ENCODE results near the gene TIMM29. TPM values are rescaled to one million over a fixed set of nuclear protein-coding genes. Genes with fewer than 3 reads are reported as not detected.

The TIMM29 gene
- total RNA-seq, 1 experiment from 2014 or later = 23.4 TPM

DNA sequence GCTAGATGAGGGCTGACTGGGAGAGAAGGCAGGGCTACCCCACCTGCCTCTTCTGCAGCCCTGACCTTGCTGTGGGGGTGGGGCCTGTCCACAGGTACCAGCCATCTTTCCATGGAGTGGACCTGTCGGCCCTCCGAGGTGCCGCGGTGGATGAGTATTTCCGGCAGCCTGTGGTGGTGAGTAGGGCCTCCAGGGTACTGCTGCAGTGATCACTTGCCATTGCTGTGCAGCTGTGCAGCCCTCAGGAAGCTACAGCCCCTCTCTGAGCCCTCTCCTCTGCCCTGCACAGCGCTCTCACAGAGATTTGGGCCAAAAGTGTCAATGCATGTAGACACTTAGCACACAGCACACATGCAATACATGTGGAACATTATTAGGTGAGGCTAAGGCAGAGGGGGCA lies 12.0 kb upstream of the TIMM29 start:
- Histone ChIP-seq H2AFZ (ENCODE audit: low read length) (no peak overlapping the region), H3K9ac (ENCODE audit: extremely low read depth, insufficient read length, low read length) (no peak overlapping the region), H2BK120ac (ENCODE audit: low read depth, low read length, poor library complexity, severe bottlenecking) (no peak overlapping the region), H3K23me2 (ENCODE audit: insufficient read length, low read depth, low read length, poor library complexity, severe bottlenecking) (no peaks in the 10 kb centered on the region), H3K9me3 (ENCODE audit: control insufficient read depth, low read depth, low read length) (no peaks in the 10 kb centered on the region), H3K27ac (ENCODE audit: insufficient read length, low read depth, low read length) (no peak overlapping the region), H3T11ph (ENCODE audit: low read length) (no peak overlapping the region), H2BK15ac (ENCODE audit: low read depth, low read length) (no peak overlapping the region), H4K8ac (replicated peaks; ENCODE audit: insufficient read length, low read depth, low read length) (no peak overlapping the region), H4K20me1 (ENCODE audit: control insufficient read depth, insufficient read depth, insufficient read length) (no peaks in the 10 kb centered on the region), H3K4me2 (ENCODE audit: insufficient read depth, insufficient read length, low read length) (no peak overlapping the region), H2BK12ac (ENCODE audit: insufficient read length, low read depth, low read length) (no peak overlapping the region), H3K27me3 (ENCODE audit: insufficient read depth, low read length) (no peaks in the 10 kb centered on the region), H3K14ac (ENCODE audit: insufficient read depth, low read length) (no peak overlapping the region), H2AK5ac (ENCODE audit: insufficient read length, low read length) (no peak overlapping the region), H4K5ac (ENCODE audit: insufficient read length, low read depth, low read length) (no peak overlapping the region), H3K79me1 (ENCODE audit: insufficient read depth, low read depth, low read length, poor library complexity, severe bottlenecking) (no peaks in the 10 kb centered on the region), H3K56ac (ENCODE audit: insufficient read length, low read depth, low read length) (no peak overlapping the region), H3K18ac (ENCODE audit: insufficient read length, low read depth, low read length) (no peak overlapping the region), H3K4ac (ENCODE audit: low read depth, low read length) (no peak overlapping the region), H3K23ac (ENCODE audit: insufficient read length, low read depth, low read length) (no peak overlapping the region), H3K79me2 (ENCODE audit: insufficient read depth, low read length) (no peaks in the 10 kb centered on the region), H2BK5ac (ENCODE audit: insufficient read length, low read length) (no peak overlapping the region), H3K4me1 (ENCODE audit: insufficient read depth, low read length) (no peaks in the 10 kb centered on the region), H2BK20ac (ENCODE audit: low read depth, low read length, poor library complexity, severe bottlenecking) (no peak overlapping the region), H4K91ac (ENCODE audit: insufficient read length, low read depth, low read length) (no peak overlapping the region)
- WGBS (ENCODE audit: extremely low coverage, insufficient read length, low lambda C conversion rate) = no CpG with 5 or more reads among the region's 6 CpGs
- Mint-ChIP-seq H3K9me3 (no peaks in the 10 kb centered on the region), H3K27me3 (ENCODE audit: low read depth) (no peaks in the 10 kb centered on the region), H3K4me1 (no peaks in the 10 kb centered on the region), H3K36me3 (ENCODE audit: insufficient read depth in 1 of 3, low read depth in 3 of 3) (peaks cover 9 to 65% (median 53%) of the 10 kb centered on the region in 3 experiments; a peak in 6 of 7 replicates), H3K27ac (no peak overlapping the region), H3K4me3 (no peak overlapping the region)
- TF ChIP-seq CTCF (conservative IDR thresholded peaks at IDR 0.05) = no peak
- DNase-seq = peak; percentile 20
